ENCODE measurements around the gene RIF1.

Gene RIF1

GRCh38 chr2:151518802-151519201, 109.1 kb downstream of the RIF1 start:
- no peak for DNase-seq (ENCODE audit: low spot score)

- no peak for DNase-seq (ENCODE audit: low spot score)
Measured at GRCh38 chr2:151520976-151521375, 111.3 kb downstream of the RIF1 start.

GRCh38 chr2:151522556-151522955, 112.9 kb downstream of the RIF1 start:
- no peak for DNase-seq (ENCODE audit: low spot score)

GRCh38 chr2:151523850-151524249, 114.1 kb downstream of the RIF1 start:
- DNase-seq (ENCODE audit: low spot score): no peak

- DNase-seq (ENCODE audit: low spot score): no peak
Measured at GRCh38 chr2:151525821-151526373, 116.2 kb downstream of the RIF1 start.

GRCh38 chr2:151526572-151527090, 116.9 kb downstream of the RIF1 start:
- DNase-seq (ENCODE audit: low spot score): no peak
